ENCODE results near the gene PABPN1. TPM values are rescaled to one million over a fixed set of nuclear protein-coding genes. Genes with fewer than 3 reads are reported as not detected.

PABPN1 gene
- total and polyA plus RNA-seq, 4 donors, result 40.9 to 59.6 (median 48.0) TPM

DNA sequence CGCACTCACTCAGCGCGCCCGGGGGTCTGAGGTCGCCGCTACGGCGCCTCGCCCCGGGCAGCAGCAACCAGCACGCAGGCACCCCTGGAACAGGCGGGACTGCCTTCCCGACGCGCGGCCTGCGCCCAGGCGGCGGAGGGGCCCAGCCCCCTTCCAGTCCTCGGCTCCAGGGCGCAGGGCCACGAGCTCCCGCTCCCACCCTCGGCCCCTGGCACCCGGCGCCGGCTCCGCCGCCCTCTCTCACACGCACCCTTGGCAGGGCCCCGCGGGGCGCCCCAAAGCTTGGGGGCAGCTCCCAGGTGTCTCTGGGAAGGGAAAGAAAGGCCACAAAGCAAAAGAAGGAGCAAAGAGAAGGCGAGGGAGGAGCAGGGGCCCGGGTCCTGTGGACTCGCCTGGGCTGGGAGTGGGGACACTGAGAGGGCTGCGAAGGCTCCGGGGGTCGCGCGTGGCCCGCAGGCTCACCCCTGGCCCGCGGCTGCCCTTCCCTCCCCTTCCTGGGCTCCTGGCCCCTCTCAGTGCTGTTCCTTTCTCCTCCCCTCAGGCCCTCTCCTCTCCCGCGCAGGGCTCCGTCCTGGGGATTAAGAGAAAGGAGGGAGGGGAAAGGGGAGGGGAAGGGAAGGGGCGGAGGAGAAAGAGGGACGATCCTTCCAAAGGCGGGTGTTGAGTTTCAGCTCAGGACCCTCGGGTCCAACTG is 44.6 kb downstream of the PABPN1 start:
- peak overlapping the region; percentile 54 to 56 for H3K27ac ChIP-seq (ENCODE audit: low read depth in 1 of 2, low read length in 2 of 2)

More for the DNA sequence above, 44.6 kb downstream of the PABPN1 start:
- Histone ChIP-seq H3K9ac (ENCODE audit: low read depth in 1 of 2, low read length in 2 of 2) (no peak overlapping the region), H3K36me3 (ENCODE audit: control insufficient read depth in 4 of 4, insufficient read depth in 3 of 4, low read depth in 1 of 4, low read length in 3 of 4) (no peaks in the 10 kb centered on the region), H3K4me1 (ENCODE audit: control insufficient read depth in 4 of 4, insufficient read depth in 4 of 4, low read length in 3 of 4) (peaks cover 2 to 12% (median 9%) of the 10 kb centered on the region in 4 donors), H3K9me3 (ENCODE audit: control insufficient read depth in 4 of 4, low read length in 3 of 4) (no peaks in the 10 kb centered on the region), H3K4me3 (ENCODE audit: low read depth in 1 of 3, low read length in 3 of 3) (peak overlapping the region in 1 of 3 donors; percentile 37), H3K27me3 (ENCODE audit: control insufficient read depth in 4 of 4, insufficient read depth in 4 of 4, low read length in 3 of 4) (peaks cover 0 to 8% (median 6%) of the 10 kb centered on the region in 4 donors)
- no peak for DNase-seq (ENCODE audit: low spot score)
- TF ChIP-seq SP1 (IDR thresholded peaks at IDR 0.05), result no peak
- TF ChIP-seq ZBTB33 (IDR thresholded peaks at IDR 0.05), result no peak
- TF ChIP-seq HNF4A (conservative IDR thresholded peaks at IDR 0.05), result no peak
- no peak for TF ChIP-seq NR2F2 (IDR thresholded peaks at IDR 0.05)
- TF ChIP-seq, protein P1, sequence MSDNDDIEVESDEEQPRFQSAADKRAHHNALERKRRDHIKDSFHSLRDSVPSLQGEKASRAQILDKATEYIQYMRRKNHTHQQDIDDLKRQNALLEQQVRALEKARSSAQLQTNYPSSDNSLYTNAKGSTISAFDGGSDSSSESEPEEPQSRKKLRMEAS (IDR thresholded peaks at IDR 0.05), result no peak
- TF ChIP-seq RAD21 (IDR thresholded peaks at IDR 0.05), result no peak
- TF ChIP-seq YY1 (IDR thresholded peaks at IDR 0.05), result no peak
- no peak for TF ChIP-seq RXRA (IDR thresholded peaks at IDR 0.05)
- TF ChIP-seq, protein P2, sequence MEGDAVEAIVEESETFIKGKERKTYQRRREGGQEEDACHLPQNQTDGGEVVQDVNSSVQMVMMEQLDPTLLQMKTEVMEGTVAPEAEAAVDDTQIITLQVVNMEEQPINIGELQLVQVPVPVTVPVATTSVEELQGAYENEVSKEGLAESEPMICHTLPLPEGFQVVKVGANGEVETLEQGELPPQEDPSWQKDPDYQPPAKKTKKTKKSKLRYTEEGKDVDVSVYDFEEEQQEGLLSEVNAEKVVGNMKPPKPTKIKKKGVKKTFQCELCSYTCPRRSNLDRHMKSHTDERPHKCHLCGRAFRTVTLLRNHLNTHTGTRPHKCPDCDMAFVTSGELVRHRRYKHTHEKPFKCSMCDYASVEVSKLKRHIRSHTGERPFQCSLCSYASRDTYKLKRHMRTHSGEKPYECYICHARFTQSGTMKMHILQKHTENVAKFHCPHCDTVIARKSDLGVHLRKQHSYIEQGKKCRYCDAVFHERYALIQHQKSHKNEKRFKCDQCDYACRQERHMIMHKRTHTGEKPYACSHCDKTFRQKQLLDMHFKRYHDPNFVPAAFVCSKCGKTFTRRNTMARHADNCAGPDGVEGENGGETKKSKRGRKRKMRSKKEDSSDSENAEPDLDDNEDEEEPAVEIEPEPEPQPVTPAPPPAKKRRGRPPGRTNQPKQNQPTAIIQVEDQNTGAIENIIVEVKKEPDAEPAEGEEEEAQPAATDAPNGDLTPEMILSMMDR (IDR thresholded peaks at IDR 0.05; ENCODE audit: low read depth, low read length, missing input control), result no peak
- no peak for TF ChIP-seq TAF1 (conservative IDR thresholded peaks at IDR 0.05)
- TF ChIP-seq, protein P3, sequence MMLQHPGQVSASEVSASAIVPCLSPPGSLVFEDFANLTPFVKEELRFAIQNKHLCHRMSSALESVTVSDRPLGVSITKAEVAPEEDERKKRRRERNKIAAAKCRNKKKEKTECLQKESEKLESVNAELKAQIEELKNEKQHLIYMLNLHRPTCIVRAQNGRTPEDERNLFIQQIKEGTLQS (IDR thresholded peaks at IDR 0.05), result no peak
- TF ChIP-seq JUND (IDR thresholded peaks at IDR 0.05), result no peak
- TF ChIP-seq FOXA2 (IDR thresholded peaks at IDR 0.05), result no peak
- TF ChIP-seq REST (IDR thresholded peaks at IDR 0.05), result no peak
- TF ChIP-seq GABPA (IDR thresholded peaks at IDR 0.05 in 1 of 2, conservative IDR thresholded peaks at IDR 0.05 in 1 of 2), result no peak
- TF ChIP-seq FOXA1 (IDR thresholded peaks at IDR 0.05), result no peak
- no peak for TF ChIP-seq EGR1 (IDR thresholded peaks at IDR 0.05; ENCODE audit: low read depth in 2 of 2)
- 4% methylated on average over 51 of the region's 51 CpGs for WGBS
